Rectal smooth muscle tissue (tissue), 1 donor: ENCODE results near the gene NAV2.

Experiments
- H3K27ac ChIP-seq: one replicate; pipeline ENCODE4 v1.7.0; 2013; ENCODE audit warnings: low read depth, low read length, inconsistent platforms
- H3K27me3 ChIP-seq: one replicate; pipeline ENCODE4 v1.7.0; 2013; ENCODE audit warnings: low read length; ENCODE audit not compliant: control insufficient read depth, insufficient read depth
- H3K36me3 ChIP-seq: one replicate; pipeline ENCODE4 v1.7.0; 2013; ENCODE audit warnings: low read length; ENCODE audit not compliant: control insufficient read depth, insufficient read depth
- H3K4me1 ChIP-seq: one replicate; pipeline ENCODE4 v1.7.0; 2013; ENCODE audit warnings: low read length; ENCODE audit not compliant: control insufficient read depth, insufficient read depth
- H3K4me3 ChIP-seq: one replicate; pipeline ENCODE4 v1.7.0; 2013; ENCODE audit warnings: low read length
- H3K9ac ChIP-seq: one replicate; pipeline ENCODE4 v1.7.0; 2013; ENCODE audit warnings: low read length

Gene NAV2

DNA sequence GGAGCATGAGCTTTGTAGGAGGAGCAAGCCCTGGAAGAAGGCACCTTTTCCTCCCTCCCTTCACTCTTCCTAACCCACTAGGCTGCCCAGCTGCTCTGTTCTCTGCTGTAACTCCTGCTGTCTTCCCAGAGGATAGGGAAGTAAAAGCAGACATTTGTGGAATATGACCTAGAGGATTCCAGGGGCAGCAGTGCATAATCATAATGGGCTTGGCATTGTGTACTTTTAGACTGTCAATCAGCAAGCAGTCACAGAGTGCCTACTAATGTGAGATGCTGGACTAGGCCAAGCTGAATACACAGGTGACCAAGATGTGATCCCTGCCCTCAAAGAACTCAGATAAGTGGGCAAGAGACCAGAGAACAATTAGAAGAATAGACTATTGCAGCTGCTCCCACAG is 133.0 kb downstream of the NAV2 start:
- no peak overlapping the region for H3K4me3 ChIP-seq
- peaks cover 2% of the 10 kb centered on the region for H3K4me1 ChIP-seq
- H3K27me3 ChIP-seq, result no peaks in the 10 kb centered on the region
- peaks cover 2% of the 10 kb centered on the region for H3K36me3 ChIP-seq
- H3K27ac ChIP-seq, result no peak overlapping the region
- H3K9ac ChIP-seq, result no peak overlapping the region

DNA sequence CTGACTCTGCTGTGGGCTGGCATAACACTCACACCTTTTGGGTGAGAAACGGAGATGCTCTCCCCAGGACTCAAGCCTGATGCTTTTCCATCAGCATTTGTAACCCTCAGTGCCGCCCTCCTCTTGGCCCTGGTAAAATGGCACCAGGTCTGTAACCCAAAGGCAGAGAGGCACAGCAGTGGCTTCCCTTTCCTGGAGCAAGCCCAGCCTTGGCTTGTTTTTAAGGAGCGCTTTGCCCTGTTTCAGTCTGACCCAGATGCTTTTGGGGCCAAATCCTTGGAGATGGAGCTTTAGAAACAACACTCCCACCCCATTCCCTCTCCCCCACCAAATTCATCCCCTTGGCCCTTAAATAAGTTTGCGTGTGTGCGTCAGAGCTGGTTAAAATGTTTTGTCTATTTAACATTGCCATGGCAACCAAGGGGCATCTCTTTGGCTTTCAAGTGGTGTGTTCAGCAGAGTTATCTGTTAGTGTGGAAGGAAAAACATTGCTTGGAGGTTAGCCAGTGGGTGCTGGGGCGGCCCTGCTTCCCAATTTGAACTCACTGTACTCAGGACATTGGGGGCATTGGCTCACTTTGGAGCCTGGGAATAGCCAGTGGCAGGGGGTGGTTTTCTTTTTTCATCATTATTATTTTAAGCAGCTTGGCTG is 134.1 kb downstream of the NAV2 start:
- Histone ChIP-seq H3K4me3 (no peak overlapping the region), H3K27ac (no peak overlapping the region), H3K36me3 (peaks cover 2% of the 10 kb centered on the region), H3K4me1 (peaks cover 2% of the 10 kb centered on the region), H3K27me3 (no peaks in the 10 kb centered on the region), H3K9ac (no peak overlapping the region)

DNA sequence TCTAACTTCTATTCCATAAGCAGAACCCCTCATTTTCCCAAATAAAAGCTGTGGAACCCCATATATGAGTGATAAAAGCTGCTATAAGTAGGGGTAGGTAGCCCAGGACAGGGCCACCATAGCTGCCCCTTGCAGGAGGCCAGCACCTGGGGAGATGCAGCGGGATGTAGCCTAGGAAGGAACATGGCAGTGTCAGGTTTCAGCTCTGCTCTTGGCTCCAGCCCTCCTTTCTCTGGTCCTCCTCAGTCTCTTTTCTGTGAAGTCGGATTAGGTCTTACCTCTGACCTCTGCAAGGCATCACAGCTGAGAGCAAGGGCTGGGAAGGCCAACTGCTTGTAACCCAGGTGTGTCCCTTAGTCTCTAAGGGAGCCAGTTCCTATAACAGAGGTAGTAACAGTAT is 135.6 kb downstream of the NAV2 start:
- Histone ChIP-seq H3K9ac (no peak overlapping the region), H3K27ac (no peak overlapping the region)

DNA sequence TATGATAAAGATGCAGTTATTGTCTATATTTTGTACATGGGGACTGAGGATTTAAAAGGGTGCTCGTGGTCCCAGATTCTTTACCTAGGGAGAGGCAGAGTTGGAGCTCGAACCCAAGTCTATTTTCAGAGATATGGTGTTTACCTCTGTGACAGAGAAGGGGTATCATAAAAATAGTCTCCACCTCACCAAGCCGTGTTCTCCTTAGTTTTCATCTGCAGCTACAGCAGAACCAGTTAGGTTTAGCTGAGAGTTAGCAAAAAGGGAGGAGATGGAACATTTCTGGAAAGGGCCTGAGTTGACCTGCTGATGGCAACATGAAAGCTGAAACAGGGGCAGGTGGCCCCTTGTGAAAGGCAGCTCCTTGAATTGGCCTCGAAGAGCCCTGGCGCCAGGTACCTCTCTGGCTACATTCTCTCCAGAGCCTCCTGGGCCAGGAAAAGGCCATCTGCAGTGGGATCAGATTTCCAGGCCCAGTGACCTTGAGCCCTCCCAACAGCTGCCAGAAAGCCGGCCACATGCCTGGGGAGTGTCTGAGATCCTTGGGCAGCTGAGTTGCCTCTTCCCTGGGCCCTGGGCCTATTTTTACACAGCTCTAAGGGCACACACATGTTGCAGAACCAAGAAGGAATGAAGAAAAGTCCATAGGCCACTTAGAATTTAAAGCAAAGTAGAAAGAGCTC is 136.6 kb downstream of the NAV2 start:
- Histone ChIP-seq H3K27me3 (no peaks in the 10 kb centered on the region), H3K4me1 (peaks cover 8% of the 10 kb centered on the region), H3K27ac (no peak overlapping the region), H3K4me3 (no peak overlapping the region), H3K9ac (no peak overlapping the region), H3K36me3 (peaks cover 2% of the 10 kb centered on the region)

More for the DNA sequence above, 135.6 kb downstream of the NAV2 start:
- no peak overlapping the region for H3K4me3 ChIP-seq
- peaks cover 3% of the 10 kb centered on the region for H3K4me1 ChIP-seq
- H3K27me3 ChIP-seq, result no peaks in the 10 kb centered on the region
- H3K36me3 ChIP-seq, result peaks cover 2% of the 10 kb centered on the region

DNA sequence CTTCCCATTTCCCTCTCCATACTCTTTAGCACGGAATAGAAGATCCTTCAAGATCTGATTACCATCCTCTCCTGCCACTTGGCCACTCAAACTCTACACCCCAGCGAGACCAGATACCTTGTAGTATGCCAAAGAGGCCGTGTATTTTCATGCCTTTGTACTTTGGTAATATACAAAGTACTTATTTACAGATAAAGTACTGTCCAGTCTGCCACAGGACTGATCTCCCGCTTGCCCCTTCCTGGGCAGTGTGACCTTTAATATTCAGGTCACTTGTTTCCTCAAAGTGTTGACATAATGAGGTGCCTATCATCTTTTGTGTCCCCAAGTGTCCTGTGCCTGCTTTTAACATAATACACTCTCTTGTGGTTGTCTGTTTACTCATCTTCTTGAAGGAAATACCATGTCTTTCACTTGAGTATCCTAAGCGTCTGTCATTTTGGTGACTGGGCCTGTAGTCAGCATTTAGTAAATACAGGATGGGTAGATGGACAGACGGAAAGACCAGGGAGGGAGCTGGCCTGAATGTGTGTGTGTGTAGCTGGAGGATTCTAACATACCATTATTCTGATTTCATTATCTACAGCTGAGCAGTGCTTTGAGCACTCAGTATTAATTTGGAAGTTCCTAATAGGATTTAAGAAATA is 137.4 kb downstream of the NAV2 start:
- Histone ChIP-seq H3K36me3 (peaks cover 2% of the 10 kb centered on the region), H3K4me1 (peaks cover 8% of the 10 kb centered on the region), H3K4me3 (no peak overlapping the region), H3K27me3 (no peaks in the 10 kb centered on the region), H3K9ac (no peak overlapping the region), H3K27ac (no peak overlapping the region)

DNA sequence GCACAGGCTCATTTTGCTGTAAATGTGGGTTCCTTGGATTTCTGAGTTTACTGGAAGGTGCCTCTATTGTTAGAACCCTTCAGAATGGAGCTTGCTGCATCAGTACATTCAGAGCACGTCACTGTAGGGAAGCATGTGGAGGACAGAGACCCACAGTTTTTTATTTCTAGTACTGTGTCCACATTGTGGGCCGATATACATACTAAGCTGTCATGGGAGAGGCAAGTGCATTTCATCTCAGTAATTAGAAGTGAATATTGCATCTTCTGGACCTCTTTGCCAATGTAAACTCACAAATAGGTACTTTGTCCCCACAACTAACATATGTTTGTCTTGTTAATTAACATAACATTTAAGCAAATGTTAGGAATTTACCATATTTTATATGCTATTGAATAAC is 139.7 kb downstream of the NAV2 start:
- H3K4me3 ChIP-seq, result no peak overlapping the region
- peaks cover 8% of the 10 kb centered on the region for H3K4me1 ChIP-seq
- H3K27me3 ChIP-seq, result no peaks in the 10 kb centered on the region
- no peak overlapping the region for H3K27ac ChIP-seq
- H3K36me3 ChIP-seq, result no peaks in the 10 kb centered on the region
- no peak overlapping the region for H3K9ac ChIP-seq

DNA sequence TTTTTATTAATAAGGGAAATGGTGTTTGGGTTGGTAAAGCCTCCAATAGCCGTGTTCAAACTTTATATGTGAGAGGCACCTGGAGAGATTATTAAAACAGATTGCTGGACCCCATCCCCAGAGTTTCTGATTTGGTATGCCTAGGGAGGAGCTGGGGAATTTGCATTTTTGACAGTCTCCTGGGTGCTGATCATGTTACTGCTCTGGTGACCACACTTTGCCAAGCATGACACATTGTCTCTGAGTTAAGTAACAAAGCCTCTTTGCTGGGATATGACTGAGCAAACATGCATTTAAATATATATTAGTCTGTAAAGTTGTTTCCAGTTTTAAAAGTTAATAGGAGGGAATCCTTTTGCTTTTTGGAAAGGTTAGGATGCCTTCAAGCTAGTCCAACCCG is 140.4 kb downstream of the NAV2 start:
- Histone ChIP-seq H3K4me1 (peaks cover 8% of the 10 kb centered on the region), H3K36me3 (no peaks in the 10 kb centered on the region), H3K9ac (no peak overlapping the region), H3K4me3 (no peak overlapping the region), H3K27me3 (no peaks in the 10 kb centered on the region), H3K27ac (no peak overlapping the region)

DNA sequence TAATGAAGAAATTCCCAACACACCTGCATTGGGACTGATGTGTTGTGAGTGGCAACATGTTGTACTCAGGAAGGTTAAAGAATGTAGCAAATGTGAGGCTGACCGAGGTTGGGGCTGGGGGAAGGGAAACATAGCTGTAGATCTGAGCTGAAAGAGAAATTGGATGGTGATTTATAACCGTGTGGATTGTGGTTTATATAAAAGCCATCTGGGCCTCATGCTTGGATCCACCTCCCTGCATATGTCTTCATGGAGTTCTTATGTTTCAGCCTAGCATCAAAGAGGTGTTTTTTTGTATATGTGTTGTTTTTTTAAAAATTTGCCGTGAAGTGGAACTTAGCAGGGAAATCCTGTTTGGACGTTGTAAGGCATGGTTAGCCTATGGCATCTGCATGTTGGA is 141.3 kb downstream of the NAV2 start:
- H3K36me3 ChIP-seq, result no peaks in the 10 kb centered on the region
- H3K27ac ChIP-seq, result no peak overlapping the region
- peaks cover 8% of the 10 kb centered on the region for H3K4me1 ChIP-seq
- H3K27me3 ChIP-seq, result no peaks in the 10 kb centered on the region
- H3K4me3 ChIP-seq, result no peak overlapping the region
- H3K9ac ChIP-seq, result no peak overlapping the region

DNA sequence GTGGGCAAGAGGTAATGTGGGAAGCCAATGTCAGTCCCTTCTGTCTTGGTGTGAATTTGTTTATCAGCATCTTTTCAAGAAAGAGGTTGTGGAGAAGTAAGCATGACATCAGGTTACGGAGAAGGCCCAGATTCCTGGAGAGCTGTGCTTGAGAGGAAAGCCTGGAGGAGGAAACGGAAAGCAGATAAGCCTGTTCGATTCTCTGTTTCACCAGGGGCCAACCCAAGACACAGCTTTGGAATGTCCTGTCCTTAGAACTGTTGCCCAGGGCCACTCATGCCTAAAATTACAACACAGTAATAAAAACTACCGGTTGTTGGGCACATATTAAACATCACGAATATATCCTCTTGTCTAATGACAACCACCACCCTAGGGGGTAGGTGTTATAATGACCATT is 148.5 kb downstream of the NAV2 start:
- no peaks in the 10 kb centered on the region for H3K27me3 ChIP-seq
- H3K36me3 ChIP-seq, result no peaks in the 10 kb centered on the region
- H3K27ac ChIP-seq, result no peak overlapping the region
- H3K4me1 ChIP-seq, result peaks cover 23% of the 10 kb centered on the region
- H3K4me3 ChIP-seq, result no peak overlapping the region
- H3K9ac ChIP-seq, result no peak overlapping the region

DNA sequence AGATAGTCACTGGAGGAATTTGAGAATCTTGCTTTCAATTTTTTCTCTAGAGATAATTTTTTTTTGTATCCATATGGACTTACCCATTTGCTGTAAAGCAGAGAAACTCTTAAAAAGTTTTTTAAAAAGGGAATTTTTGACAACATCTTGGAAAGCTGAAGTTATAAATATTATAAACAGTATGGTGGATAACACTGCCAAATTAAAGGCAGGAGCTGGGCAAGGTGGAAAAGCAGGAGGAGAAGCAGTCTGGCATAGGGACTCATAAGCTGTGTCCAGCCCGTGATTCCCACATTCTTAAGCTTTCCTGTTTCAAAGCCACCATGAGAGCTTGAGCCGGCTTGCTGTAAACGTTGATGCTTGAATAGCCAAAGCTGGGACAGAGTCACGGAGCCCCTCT is 149.5 kb downstream of the NAV2 start:
- H3K27me3 ChIP-seq, result no peaks in the 10 kb centered on the region
- no peaks in the 10 kb centered on the region for H3K36me3 ChIP-seq
- no peak overlapping the region for H3K9ac ChIP-seq
- no peak overlapping the region for H3K27ac ChIP-seq
- H3K4me3 ChIP-seq, result no peak overlapping the region
- peaks cover 23% of the 10 kb centered on the region for H3K4me1 ChIP-seq

DNA sequence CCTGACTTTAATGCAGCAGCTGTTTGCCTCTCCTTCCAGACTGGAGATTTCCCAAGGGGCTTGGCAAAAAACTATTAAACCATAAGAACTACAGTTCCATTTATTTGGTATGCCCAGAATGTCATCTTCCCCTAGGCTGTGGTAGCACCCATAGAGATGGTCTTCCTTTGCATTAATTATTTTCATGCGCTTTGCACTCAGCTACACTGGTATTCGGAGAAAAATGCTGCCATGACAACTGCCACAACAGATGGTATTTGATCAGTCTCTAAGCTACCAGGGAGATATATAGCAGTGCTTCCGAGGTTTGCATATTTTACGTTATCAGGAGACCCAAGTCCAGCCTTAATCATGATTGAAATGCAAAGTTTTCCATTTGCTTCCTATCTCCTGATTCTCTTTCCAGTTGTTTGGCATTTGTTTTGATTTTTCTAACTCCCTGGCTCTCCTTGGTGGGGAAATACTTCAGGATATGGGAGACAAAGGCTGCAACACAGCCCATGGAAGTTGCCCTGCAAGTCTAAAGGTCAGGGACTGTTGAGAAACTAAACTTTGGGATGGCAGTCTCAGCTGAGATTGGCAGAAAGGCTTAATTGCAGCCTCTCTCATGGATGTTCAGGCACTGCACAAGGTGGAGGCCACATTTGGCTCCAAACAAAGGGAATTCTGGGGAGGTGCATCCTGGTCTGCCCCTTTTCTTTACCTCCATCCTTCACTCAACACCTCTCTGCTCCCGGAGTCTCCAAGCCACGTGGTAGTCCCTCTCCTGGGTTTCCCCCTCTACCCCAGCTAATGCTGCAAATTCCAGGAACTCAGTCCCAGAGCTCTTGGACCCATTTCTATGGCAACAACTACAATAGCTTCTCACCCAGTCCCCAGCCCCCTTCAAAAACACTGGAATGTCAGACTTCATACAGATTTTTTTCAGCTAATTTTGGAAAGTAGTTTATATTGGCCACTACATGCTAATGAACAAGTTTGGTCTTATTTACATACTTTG is 151.8 kb downstream of the NAV2 start:
- Histone ChIP-seq H3K4me3 (no peak overlapping the region), H3K27ac (no peak overlapping the region), H3K4me1 (peaks cover 32% of the 10 kb centered on the region), H3K9ac (no peak overlapping the region), H3K36me3 (no peaks in the 10 kb centered on the region), H3K27me3 (no peaks in the 10 kb centered on the region)

DNA sequence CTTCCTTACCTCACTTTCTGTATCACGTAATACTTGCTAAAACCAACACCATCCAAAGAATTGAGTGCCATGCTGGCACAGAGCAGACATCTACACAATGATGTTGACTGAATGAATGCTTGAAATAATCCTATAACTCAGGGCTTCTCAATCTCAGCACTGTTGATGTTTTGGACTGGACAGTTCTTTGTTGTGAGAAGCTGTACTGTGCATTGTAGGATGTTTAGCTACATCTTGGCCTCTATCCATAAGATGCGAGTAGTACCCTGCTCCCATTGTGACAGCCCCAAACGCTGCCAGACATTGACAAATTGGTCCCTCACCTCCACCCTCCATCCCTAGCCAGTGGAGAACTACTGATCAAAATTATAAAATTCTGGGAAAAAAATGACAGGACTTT is 153.4 kb downstream of the NAV2 start:
- peaks cover 37% of the 10 kb centered on the region for H3K4me1 ChIP-seq
- H3K4me3 ChIP-seq, result no peak overlapping the region
- no peaks in the 10 kb centered on the region for H3K27me3 ChIP-seq
- H3K36me3 ChIP-seq, result peaks cover 3% of the 10 kb centered on the region
- no peak overlapping the region for H3K27ac ChIP-seq
- no peak overlapping the region for H3K9ac ChIP-seq
